ENCODE data around the gene CA10.

The CA10 gene

DNA sequence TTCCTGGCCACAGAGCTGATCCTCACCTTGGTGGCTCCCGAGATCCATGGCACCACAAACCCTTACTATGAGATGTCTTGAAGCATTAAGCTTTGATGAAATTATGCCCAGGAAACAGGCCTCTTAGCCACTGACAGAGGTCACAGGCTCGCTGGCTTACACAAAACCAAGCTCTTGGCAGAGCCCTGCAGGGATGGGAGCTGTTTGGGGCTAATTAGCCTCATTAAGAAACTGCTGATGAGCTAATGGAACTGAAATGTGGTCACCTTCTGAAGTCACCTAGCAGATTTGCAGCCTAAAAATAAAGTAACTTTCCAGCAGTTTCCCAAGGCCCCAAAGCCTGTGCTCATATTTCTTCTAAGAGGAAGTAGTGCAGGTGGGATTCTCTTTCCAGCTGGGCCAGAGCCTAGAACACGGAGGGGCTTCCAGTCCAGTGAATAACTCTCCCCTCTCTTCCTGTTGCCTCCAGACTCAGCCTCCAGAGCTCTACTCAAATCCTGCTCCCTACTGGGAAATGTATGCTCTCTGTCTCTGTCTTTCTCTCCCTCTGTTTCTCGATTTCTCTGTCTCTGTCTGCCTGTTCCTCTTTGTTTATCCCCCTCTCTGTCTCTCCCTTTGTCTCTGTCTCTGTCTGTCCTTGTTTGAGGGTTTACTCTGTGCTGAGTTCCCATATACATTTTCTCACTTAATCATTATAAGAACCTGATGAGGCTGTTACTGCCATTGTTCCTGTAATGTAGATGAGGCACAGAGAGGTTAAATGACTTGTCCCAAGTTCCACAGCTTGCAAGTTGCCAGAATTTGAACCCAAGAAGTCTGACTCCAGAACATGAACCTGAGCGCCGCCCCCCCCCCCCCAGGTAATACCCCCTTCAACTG lies 338.9 kb downstream of the CA10 start:
- no peaks in the 10 kb centered on the region for H3K36me3 Mint-ChIP-seq (ENCODE audit: insufficient read depth)
- H3K27me3 Mint-ChIP-seq, result peaks cover 12 to 14% of the 10 kb centered on the region in 2 donors
- ATAC-seq (replicated peaks) (no peak), DNase-seq (no peak)
- no peak overlapping the region for H3K27ac Mint-ChIP-seq
- no peak overlapping the region for H3K4me3 Mint-ChIP-seq
- peaks cover 0 to 2% of the 10 kb centered on the region in 2 donors for H3K9me3 Mint-ChIP-seq
- no peaks in the 10 kb centered on the region for H3K4me1 Mint-ChIP-seq (ENCODE audit: low read depth in 2 of 2)

DNA sequence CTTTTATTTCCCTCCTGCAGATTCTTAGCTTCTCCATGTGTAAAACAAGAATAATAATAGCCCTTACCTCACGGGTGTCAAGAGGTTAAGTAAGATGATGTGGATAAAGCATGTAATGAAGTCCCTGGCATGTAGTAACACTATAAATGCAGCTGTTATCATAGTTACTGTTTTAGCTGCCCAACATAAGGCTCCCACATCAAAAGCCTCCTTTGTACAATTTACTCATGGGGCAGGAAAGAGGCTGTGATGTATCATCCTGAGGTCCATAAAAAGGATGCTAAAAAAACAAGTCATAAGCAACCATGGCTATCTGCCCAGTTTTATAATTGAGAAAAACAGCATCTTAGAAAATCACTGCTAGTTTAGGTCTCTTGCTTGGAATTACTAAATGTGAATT lies 339.7 kb downstream of the CA10 start:
- no peaks in the 10 kb centered on the region for H3K4me1 Mint-ChIP-seq (ENCODE audit: low read depth in 2 of 2)
- H3K4me3 Mint-ChIP-seq, result no peak overlapping the region
- H3K27me3 Mint-ChIP-seq, result peaks cover 12 to 14% of the 10 kb centered on the region in 2 donors
- no peak overlapping the region for H3K27ac Mint-ChIP-seq
- H3K36me3 Mint-ChIP-seq (ENCODE audit: insufficient read depth), result no peaks in the 10 kb centered on the region
- ATAC-seq (replicated peaks) (no peak), DNase-seq (no peak)
- H3K9me3 Mint-ChIP-seq, result peaks cover 0 to 2% of the 10 kb centered on the region in 2 donors

DNA sequence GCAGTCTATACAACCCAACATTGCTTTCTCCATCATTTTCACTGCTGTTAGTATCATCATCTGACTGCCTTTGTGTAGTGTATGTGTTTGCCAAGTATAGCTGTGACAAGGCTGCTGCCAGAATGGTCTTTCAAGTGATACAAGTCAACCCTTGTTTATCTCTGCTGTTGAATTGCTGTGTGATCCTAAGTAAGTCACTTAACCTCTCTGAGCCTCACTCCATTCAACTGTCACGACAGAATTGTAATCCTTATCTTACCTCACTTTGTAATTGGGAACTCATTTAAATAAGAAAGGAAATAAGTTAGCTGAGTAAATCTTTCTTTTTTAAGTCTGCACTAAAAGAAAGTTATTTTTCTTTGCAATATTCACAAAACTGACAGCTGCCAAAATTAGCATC lies 340.6 kb downstream of the CA10 start:
- H3K4me3 Mint-ChIP-seq, result no peak overlapping the region
- H3K27ac Mint-ChIP-seq, result no peak overlapping the region
- H3K9me3 Mint-ChIP-seq, result peaks cover 0 to 2% of the 10 kb centered on the region in 2 donors

DNA sequence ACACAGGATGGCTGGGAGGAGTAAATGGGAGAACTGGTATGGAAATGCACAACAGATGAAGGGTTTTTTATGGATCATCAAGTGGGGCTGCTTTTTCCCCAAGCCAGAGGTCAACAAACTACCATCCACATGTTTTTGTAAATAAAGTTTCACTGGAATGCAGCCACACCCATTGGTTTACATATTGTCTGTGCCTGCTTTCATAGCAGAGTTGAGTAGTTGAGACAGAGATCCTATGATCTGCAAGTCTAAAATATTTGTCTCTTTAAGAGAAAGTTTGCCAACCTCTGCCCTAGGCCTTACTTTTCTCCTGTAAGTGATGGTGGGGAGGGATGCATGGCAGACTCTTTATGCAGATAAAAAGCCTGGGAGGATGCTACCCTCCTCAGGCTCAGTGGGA lies 341.4 kb downstream of the CA10 start:
- Mint-ChIP-seq H3K36me3 (ENCODE audit: insufficient read depth) (no peaks in the 10 kb centered on the region), H3K4me1 (ENCODE audit: low read depth in 2 of 2) (no peaks in the 10 kb centered on the region), H3K9me3 (peaks cover 0 to 2% of the 10 kb centered on the region in 2 donors), H3K4me3 (no peak overlapping the region), H3K27me3 (peaks cover 8 to 12% of the 10 kb centered on the region in 2 donors), H3K27ac (no peak overlapping the region)
- no peak for DNase-seq
- ATAC-seq (replicated peaks), result no peak

More for the DNA sequence above, 340.6 kb downstream of the CA10 start:
- Mint-ChIP-seq H3K4me1 (ENCODE audit: low read depth in 2 of 2) (no peaks in the 10 kb centered on the region), H3K36me3 (ENCODE audit: insufficient read depth) (no peaks in the 10 kb centered on the region), H3K27me3 (peaks cover 12 to 14% of the 10 kb centered on the region in 2 donors)
- ATAC-seq (replicated peaks), result no peak
- no peak for DNase-seq

DNA sequence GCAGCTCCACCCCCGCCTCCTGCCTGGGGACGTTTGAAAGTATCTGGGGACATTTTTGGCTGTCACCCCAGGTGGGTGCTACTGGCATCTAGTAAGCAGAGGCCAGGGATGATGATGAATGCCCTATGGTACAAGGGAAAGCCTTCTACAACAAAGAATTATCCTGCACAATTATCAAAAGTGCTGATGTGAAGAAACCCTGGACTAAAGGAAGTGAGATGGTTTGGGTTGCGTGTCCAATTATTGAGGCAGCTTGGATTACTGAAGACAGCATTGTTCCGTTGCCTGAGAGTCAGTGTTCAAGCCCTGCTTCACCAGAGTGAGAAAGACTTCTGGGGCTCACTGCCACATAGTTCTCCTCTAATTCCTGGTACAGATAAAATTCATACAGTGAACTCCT lies 343.4 kb downstream of the CA10 start:
- H3K27me3 Mint-ChIP-seq, result peaks cover 0 to 9% of the 10 kb centered on the region in 2 donors
- no peak for ATAC-seq (replicated peaks)
- no peak overlapping the region for H3K27ac Mint-ChIP-seq
- H3K36me3 Mint-ChIP-seq (ENCODE audit: insufficient read depth), result no peaks in the 10 kb centered on the region
- no peaks in the 10 kb centered on the region for H3K4me1 Mint-ChIP-seq (ENCODE audit: low read depth in 2 of 2)
- DNase-seq, result no peak
- H3K4me3 Mint-ChIP-seq, result no peak overlapping the region
- no peaks in the 10 kb centered on the region for H3K9me3 Mint-ChIP-seq

DNA sequence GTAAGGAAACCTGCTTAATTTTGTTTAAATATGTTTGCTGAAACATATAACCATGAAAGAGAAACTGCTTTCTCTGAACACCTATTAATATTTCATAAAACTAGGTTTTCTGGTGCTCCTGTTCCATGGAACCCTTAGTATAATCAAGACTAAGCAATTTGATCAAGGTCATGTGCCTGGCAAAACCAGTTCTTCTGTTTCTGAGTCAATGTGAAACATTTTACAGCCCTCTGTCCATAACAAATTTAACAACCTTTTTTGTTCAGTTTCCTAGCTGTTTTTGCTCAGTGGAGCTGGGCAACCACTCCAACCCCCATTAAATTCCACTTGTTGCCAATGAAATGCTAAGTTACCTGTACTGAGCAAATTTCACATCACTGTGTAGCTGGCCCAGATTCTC lies 344.0 kb downstream of the CA10 start:
- no peak overlapping the region for H3K4me3 Mint-ChIP-seq
- no peaks in the 10 kb centered on the region for H3K36me3 Mint-ChIP-seq (ENCODE audit: insufficient read depth)
- ATAC-seq (replicated peaks) (no peak), DNase-seq (no peak)
- H3K4me1 Mint-ChIP-seq (ENCODE audit: low read depth in 2 of 2), result no peaks in the 10 kb centered on the region
- no peaks in the 10 kb centered on the region for H3K9me3 Mint-ChIP-seq
- H3K27me3 Mint-ChIP-seq, result peaks cover 0 to 9% of the 10 kb centered on the region in 2 donors
- H3K27ac Mint-ChIP-seq, result no peak overlapping the region

DNA sequence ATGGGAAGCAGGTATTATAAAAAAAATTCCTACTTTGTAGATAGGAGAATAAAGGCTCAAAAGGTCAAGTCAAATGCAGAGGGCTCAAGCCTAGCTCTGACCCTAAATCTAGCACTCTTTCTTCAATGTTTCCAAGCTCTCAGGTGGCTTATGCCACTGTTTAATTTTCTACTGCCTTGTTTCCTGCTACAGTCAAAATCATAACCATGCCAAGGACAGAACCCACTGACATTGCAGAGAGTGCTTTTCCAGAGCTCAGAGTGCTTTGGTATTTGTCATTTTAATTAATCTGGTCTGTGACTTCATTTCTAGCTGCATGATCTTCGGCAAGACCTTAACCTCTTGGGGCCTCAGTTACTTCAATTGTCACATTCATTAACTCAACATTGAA lies 344.7 kb downstream of the CA10 start:
- no peak overlapping the region for H3K27ac Mint-ChIP-seq
- no peaks in the 10 kb centered on the region for H3K9me3 Mint-ChIP-seq
- no peak overlapping the region for H3K4me3 Mint-ChIP-seq
- no peaks in the 10 kb centered on the region for H3K4me1 Mint-ChIP-seq (ENCODE audit: low read depth in 2 of 2)
- no peak for DNase-seq
- H3K36me3 Mint-ChIP-seq (ENCODE audit: insufficient read depth), result no peaks in the 10 kb centered on the region
- H3K27me3 Mint-ChIP-seq, result peaks cover 0 to 9% of the 10 kb centered on the region in 2 donors
- ATAC-seq (replicated peaks), result no peak

DNA sequence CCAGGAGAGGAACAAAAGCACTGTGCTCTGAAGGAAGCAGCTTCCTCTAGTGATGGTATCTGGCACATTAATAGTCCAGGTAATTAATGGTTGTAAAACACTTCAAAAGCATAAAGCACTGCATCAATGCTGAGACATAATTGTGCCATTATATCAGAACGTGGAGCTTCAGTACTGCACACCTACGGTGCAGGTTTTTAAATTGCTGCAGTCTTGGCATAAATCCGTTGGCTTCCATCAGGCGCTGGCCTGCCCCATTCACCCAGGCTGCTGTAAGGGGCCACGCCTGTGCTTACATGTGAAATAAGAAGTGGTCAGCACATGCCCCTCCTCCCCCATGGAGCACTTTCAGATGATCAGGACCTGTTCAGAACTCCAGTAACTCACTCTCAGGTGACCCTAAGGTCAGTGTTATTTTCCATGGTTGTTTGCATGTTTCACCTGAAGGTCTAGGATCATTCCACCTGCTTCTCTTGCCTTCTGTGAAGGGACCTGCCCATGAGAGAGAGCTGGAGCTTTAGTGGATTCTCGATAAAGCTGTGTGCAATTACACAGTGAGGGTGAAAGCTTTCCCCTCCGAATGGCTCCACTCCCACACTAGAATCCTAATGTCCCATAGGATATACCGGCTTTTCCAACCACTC lies 345.3 kb downstream of the CA10 start:
- H3K9me3 Mint-ChIP-seq, result no peaks in the 10 kb centered on the region
- no peaks in the 10 kb centered on the region for H3K36me3 Mint-ChIP-seq (ENCODE audit: insufficient read depth)
- peaks cover 0 to 9% of the 10 kb centered on the region in 2 donors for H3K27me3 Mint-ChIP-seq

DNA sequence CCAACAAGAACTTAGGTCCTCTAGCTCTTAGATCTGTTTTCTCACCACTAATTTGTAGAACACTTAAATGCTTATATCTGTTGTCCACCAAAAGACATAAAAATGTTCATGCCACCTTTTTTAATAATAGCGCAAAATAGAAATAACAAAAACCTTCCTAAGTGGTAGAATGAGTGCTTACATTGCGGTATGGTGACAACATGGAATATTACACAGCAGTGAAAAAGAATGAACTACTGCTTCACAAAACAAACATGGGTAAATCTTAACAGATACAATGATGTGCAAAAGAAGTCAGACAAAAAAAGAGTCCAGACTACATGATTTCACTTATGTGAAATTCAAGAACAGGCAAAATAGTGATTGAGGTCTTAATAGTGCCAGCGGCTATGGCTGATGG lies 351.1 kb downstream of the CA10 start:
- Mint-ChIP-seq H3K4me1 (ENCODE audit: low read depth in 2 of 2) (no peaks in the 10 kb centered on the region), H3K4me3 (no peak overlapping the region), H3K36me3 (ENCODE audit: insufficient read depth) (no peaks in the 10 kb centered on the region), H3K27ac (no peak overlapping the region), H3K9me3 (peaks cover 0 to 2% of the 10 kb centered on the region in 2 donors), H3K27me3 (peaks cover 8 to 9% of the 10 kb centered on the region in 2 donors)
- DNase-seq (no peak), ATAC-seq (replicated peaks) (no peak)

More for the DNA sequence above, 345.3 kb downstream of the CA10 start:
- no peak for DNase-seq
- ATAC-seq (replicated peaks), result no peak
- Mint-ChIP-seq H3K4me1 (ENCODE audit: low read depth in 2 of 2) (no peaks in the 10 kb centered on the region), H3K4me3 (no peak overlapping the region), H3K27ac (no peak overlapping the region)

DNA sequence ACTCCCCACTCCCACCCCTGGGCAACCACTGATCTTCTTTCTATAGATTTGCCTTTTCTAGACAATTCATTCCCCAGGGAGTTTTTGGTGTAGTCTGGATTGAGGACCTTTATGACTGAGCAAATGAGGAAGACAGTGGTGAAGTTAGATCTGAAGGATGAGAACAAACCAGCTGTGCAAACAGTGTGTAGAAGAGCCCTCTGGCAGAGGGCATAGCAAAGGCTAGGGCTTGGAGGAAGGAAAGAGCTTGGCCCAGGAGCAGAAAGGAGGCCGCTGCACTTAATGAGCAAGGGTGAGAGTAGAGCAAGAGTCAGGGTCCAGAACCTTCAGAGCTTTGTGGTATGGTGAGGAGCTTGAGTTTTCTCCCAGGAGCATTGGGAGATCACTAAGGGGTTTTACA lies 352.7 kb downstream of the CA10 start:
- no peak for ATAC-seq (replicated peaks)

DNA sequence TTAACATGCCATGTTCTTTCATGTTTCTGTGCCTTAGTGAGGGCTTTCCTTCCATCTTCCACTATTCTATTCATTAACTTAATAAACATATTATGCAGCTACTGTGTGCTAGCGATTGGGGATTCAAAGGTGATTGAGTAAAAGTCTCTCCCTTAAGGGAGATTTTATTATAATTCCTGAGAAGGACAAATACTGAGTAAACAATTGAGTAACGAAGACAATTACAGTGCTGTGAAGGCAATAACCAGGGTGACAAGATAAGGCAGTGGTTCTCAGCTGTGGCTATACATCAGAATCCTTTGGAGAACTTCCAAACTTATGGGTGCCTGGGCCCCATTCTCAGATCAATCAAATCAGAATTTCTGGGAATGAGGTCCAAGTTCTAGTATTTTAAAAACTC lies 353.3 kb downstream of the CA10 start:
- Mint-ChIP-seq H3K4me1 (ENCODE audit: low read depth in 2 of 2) (no peaks in the 10 kb centered on the region), H3K27ac (no peak overlapping the region), H3K9me3 (peaks cover 0 to 2% of the 10 kb centered on the region in 2 donors), H3K27me3 (peaks cover 0 to 8% of the 10 kb centered on the region in 2 donors), H3K36me3 (ENCODE audit: insufficient read depth) (no peaks in the 10 kb centered on the region), H3K4me3 (no peak overlapping the region)
- DNase-seq, result no peak
- no peak for ATAC-seq (replicated peaks)

More for the DNA sequence above, 352.7 kb downstream of the CA10 start:
- H3K4me3 Mint-ChIP-seq, result no peak overlapping the region
- H3K27ac Mint-ChIP-seq, result no peak overlapping the region
- H3K36me3 Mint-ChIP-seq (ENCODE audit: insufficient read depth), result no peaks in the 10 kb centered on the region
- H3K9me3 Mint-ChIP-seq, result peaks cover 0 to 2% of the 10 kb centered on the region in 2 donors
- no peak for DNase-seq
- H3K4me1 Mint-ChIP-seq (ENCODE audit: low read depth in 2 of 2), result no peaks in the 10 kb centered on the region
- peaks cover 0 to 8% of the 10 kb centered on the region in 2 donors for H3K27me3 Mint-ChIP-seq

DNA sequence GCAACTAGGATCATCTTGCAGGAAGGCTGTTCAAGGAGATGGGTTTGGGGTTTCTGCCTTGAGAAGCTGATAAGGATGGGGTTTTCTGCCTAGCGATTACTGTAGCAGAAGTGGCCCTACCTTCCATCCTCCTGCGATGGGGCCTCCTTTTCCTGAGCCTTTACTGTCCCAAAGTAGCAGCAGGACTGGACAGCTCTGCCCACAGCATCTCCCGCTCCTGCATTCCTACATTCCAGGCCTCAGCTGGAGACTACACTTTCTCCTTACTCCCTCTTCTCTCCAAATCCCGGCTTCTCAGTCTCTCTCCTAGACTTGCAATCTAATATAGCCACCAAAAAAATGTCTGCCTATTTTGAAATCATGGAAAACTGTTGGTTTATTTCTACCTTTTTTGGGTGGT lies 355.4 kb downstream of the CA10 start:
- H3K27ac Mint-ChIP-seq, result no peak overlapping the region
- H3K36me3 Mint-ChIP-seq (ENCODE audit: insufficient read depth), result no peaks in the 10 kb centered on the region
- peaks cover 0 to 8% of the 10 kb centered on the region in 2 donors for H3K27me3 Mint-ChIP-seq
- H3K9me3 Mint-ChIP-seq, result peaks cover 0 to 2% of the 10 kb centered on the region in 2 donors
- no peak overlapping the region for H3K4me3 Mint-ChIP-seq
- H3K4me1 Mint-ChIP-seq (ENCODE audit: low read depth in 2 of 2), result no peaks in the 10 kb centered on the region
- DNase-seq, result no peak
- no peak for ATAC-seq (replicated peaks)

DNA sequence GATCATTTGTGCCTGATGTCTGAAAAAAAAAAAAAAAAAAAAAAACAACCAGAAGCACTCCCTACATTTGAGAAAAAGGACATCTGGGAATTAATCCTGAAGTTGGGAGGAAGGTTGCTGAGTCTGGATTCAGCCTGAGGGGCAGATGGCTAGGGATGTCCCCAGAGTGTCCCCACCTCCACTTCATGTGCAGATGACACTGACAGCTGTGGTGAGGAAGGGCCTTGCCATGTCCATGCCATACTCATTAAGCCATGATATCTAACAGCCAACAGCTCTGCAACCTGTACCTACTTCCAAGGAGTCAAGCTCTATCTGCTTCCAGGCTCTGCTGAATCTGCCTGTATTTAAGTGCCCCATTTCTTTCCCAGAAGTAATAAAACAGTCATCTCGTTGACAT lies 356.0 kb downstream of the CA10 start:
- ATAC-seq (replicated peaks), result no peak
- no peaks in the 10 kb centered on the region for H3K36me3 Mint-ChIP-seq (ENCODE audit: insufficient read depth)
- no peak overlapping the region for H3K4me3 Mint-ChIP-seq
- peaks cover 0 to 8% of the 10 kb centered on the region in 2 donors for H3K27me3 Mint-ChIP-seq
- no peak overlapping the region for H3K27ac Mint-ChIP-seq
- H3K4me1 Mint-ChIP-seq (ENCODE audit: low read depth in 2 of 2), result no peaks in the 10 kb centered on the region
- no peak for DNase-seq
- H3K9me3 Mint-ChIP-seq, result peaks cover 0 to 2% of the 10 kb centered on the region in 2 donors

DNA sequence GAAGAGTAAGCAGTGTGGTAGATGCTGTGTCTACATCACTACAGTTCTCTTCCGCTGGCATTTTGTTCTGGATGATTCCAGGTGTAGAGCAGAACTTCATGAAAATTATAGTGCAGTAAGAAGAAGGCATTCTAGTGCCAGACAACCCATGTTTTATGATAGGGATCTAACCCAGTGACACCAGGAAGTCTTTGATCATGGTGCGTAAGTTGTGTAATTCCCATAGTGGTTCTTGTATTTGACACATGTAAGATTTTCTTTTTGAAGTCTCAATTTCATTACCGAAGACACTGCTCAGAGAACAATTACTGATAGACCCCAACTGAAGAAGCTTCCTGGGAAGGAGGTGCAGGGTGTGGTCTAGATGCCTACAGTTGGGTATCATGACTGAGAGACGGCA lies 356.9 kb downstream of the CA10 start:
- no peak overlapping the region for H3K4me3 Mint-ChIP-seq

More for the DNA sequence above, 356.9 kb downstream of the CA10 start:
- Mint-ChIP-seq H3K9me3 (peaks cover 0 to 2% of the 10 kb centered on the region in 2 donors), H3K27ac (no peak overlapping the region), H3K36me3 (ENCODE audit: insufficient read depth) (no peaks in the 10 kb centered on the region), H3K27me3 (peaks cover 0 to 8% of the 10 kb centered on the region in 2 donors), H3K4me1 (ENCODE audit: low read depth in 2 of 2) (no peaks in the 10 kb centered on the region)
- ATAC-seq (replicated peaks) (no peak), DNase-seq (no peak)
